Esophagus (tissue), 2 donors: Measurements from ENCODE around the gene CCDC170. TPM values are rescaled to one million over a fixed set of nuclear protein-coding genes. Genes with fewer than 3 reads are reported as not detected.
A peak's percentile ranks its signal among the peaks of the same experiment; 100 is the strongest.

Experiments used
- H3K27ac ChIP-seq, 2 donors: one replicate each; pipeline ENCODE4 v1.5.1; 2013; ENCODE audit warnings: low read depth in 2 of 2, mild to moderate bottlenecking in 2 of 2, inconsistent platforms in 1 of 2, low read length in 1 of 2, moderate library complexity in 1 of 2
- H3K27me3 ChIP-seq, 2 donors: one replicate each; pipeline ENCODE4 v1.6.1; 2013; ENCODE audit warnings: low read length in 2 of 2, control low read depth in 1 of 2, mild to moderate bottlenecking in 1 of 2; ENCODE audit not compliant: insufficient read depth in 2 of 2, control insufficient read depth in 1 of 2
- H3K36me3 ChIP-seq, 2 donors: one replicate each; pipeline ENCODE4 v1.6.1; 2013; ENCODE audit warnings: low read length in 1 of 2; ENCODE audit not compliant: control insufficient read depth in 2 of 2, insufficient read depth in 2 of 2
- H3K4me1 ChIP-seq, 2 donors: one replicate each; pipeline ENCODE4 v1.6.1; 2013; ENCODE audit warnings: low read length in 1 of 2; ENCODE audit not compliant: control insufficient read depth in 2 of 2, insufficient read depth in 2 of 2
- H3K4me3 ChIP-seq, 2 donors: one replicate each; pipeline ENCODE4 v1.5.1; 2013; ENCODE audit warnings: low read length in 2 of 2, mild to moderate bottlenecking in 2 of 2, low read depth in 1 of 2, moderate library complexity in 1 of 2
- H3K9me3 ChIP-seq, 2 donors: one replicate each; pipeline ENCODE4 v1.6.1; 2013; ENCODE audit warnings: mild to moderate bottlenecking in 2 of 2, low read depth in 1 of 2, low read length in 1 of 2, moderate library complexity in 1 of 2; ENCODE audit not compliant: control insufficient read depth in 2 of 2, insufficient read depth in 1 of 2
- WGBS, 2 donors: extraction: QIAGEN DNeasy Blood & Tissue Kit; methylation state at CpG; one replicate each; pipeline ENCODE4 v1.1.7; 2013; 5-methylcytosine and 5-hydroxymethylcytosine counted together
- polyA plus RNA-seq, 2 donors: library from polyadenylated mRNA; stranded (reverse); fragments of 200-250 nt; gene quantifications; one replicate each; pipeline ENCODE4 v1.2.3, GENCODE V29; 2013
- donor health status: healthy with polysubstance abuse.
- donor health status: Bipolar disorder and iron deficiency.

CCDC170 gene
- polyA plus RNA-seq, 2 donors: 0.02 to 0.04 TPM

DNA sequence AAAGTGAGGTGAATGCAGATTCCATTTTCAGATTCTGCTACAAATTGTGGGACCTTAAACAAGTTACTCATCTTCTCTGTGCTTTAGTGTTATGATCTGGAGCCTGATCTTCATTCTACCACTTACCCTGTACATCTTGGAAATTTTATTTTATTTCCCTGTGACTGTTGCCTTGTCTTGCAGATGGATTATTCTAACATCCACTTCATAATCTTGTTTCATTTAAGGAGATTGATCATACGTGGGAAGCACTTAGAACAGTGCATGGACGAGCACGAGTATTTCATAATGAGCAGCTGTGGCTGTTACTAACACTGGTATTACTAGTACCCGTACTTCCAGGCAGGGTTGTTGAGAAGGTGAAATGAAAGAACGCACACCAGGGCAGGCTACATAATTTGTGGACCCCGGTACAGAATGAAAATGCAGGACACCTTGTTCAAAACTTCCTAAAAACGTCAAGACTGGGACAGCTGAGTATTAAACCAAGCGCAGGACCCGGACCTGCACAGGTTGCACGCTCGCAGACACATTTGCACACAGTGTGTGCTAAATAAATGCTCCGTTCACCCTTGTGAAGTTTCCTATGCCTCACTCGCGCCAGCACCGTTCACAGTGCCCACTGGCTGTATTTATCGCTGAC lies 535 bp upstream of the CCDC170 start:
- no peaks in the 10 kb centered on the region for H3K36me3 ChIP-seq
- H3K4me1 ChIP-seq: peaks cover 2 to 6% of the 10 kb centered on the region in 2 donors
- peak overlapping the region; percentile 48 to 56 for H3K4me3 ChIP-seq
- no peaks in the 10 kb centered on the region for H3K9me3 ChIP-seq
- peaks cover 0 to 2% of the 10 kb centered on the region in 2 donors for H3K27me3 ChIP-seq
- WGBS, 2 donors: 35 to 46% methylated on average over 16 of the region's 16 CpGs
- peak overlapping the region in 1 of 2 donors; percentile 9 for H3K27ac ChIP-seq

DNA sequence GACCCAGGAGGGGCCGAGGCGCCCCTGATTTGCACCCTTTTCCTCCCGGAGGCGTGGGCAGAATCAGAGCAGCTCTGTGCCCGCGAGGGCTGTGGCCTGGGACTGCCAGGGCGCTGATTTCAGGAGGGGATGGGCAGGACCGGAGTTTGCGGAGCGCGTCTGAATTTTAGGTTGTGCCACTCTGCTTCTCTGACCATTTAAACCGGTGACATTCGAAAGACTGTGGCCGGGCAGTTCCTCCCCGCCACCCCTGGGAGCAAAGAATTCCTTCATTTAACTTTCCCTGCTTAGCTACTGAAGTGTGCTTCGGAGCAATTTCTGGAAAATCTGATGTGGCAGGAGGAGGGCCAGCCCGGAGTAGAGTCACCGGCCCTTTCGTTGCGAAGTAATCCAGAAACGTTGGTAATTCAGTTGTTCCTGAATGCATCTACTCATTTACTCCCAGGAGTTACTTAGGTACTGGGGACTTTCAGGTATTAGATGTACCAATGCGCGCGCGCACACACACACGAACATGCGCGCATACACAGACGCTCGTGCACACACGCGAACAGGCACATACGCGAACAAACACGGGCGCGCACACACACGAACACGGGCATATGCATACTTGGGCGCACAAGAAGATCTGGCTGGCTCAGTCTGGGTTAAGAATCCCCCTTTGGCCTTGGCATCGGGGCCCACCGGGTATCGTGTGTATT lies 568 bp downstream of the CCDC170 start:
- WGBS, 2 donors: 2 to 3% methylated on average over 42 to 43 of the region's 43 CpGs
- Histone ChIP-seq H3K9me3 (no peaks in the 10 kb centered on the region), H3K27ac (peak overlapping the region; percentile 15 to 24), H3K36me3 (no peaks in the 10 kb centered on the region), H3K4me3 (peak overlapping the region; percentile 48 to 56), H3K4me1 (peaks cover 2 to 6% of the 10 kb centered on the region in 2 donors), H3K27me3 (peaks cover 0 to 2% of the 10 kb centered on the region in 2 donors)

- H3K27me3 ChIP-seq: peaks cover 0 to 2% of the 10 kb centered on the region in 2 donors
- H3K27ac ChIP-seq: no peak overlapping the region
- no peaks in the 10 kb centered on the region for H3K9me3 ChIP-seq
- peaks cover 2 to 6% of the 10 kb centered on the region in 2 donors for H3K4me1 ChIP-seq
- peak overlapping the region; percentile 48 to 56 for H3K4me3 ChIP-seq
- H3K36me3 ChIP-seq: no peaks in the 10 kb centered on the region
- WGBS, 2 donors: 24 to 39% methylated on average over 4 of the region's 4 CpGs
These were observed 1.1 kb downstream of the CCDC170 start for GRCh38 chr6:151494936-151495320.

DNA sequence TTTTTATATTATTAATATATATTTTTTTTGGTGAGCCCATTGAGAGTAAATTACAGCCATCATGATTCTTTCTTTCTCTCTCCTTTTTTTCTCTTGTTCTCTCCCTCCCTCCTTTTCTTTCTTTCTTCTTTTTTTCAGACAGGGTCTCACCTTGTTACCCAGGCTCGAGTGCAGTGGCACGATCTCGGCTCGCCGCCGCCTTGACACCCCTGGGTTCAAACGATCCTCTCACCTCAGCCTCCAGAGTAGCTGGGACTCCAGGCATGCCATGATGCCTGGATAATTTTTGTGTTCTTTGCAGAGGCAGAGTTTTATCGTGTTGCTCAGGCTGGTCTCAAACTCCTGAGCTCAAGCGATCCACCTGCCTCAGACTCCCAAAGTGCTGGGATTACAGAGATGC lies 1.6 kb downstream of the CCDC170 start:
- Histone ChIP-seq H3K36me3 (no peaks in the 10 kb centered on the region), H3K27ac (no peak overlapping the region), H3K9me3 (no peaks in the 10 kb centered on the region), H3K27me3 (peaks cover 0 to 2% of the 10 kb centered on the region in 2 donors), H3K4me1 (peaks cover 2 to 6% of the 10 kb centered on the region in 2 donors), H3K4me3 (no peak overlapping the region)
- 89 to 90% methylated on average over 9 of the region's 9 CpGs for WGBS, 2 donors

GRCh38 chr6:151497905-151498304 lies 4.1 kb downstream of the CCDC170 start:
- H3K27me3 ChIP-seq: peaks cover 0 to 2% of the 10 kb centered on the region in 2 donors
- peaks cover 2 to 6% of the 10 kb centered on the region in 2 donors for H3K4me1 ChIP-seq
- H3K36me3 ChIP-seq: no peaks in the 10 kb centered on the region
- no peak overlapping the region for H3K4me3 ChIP-seq
- no peaks in the 10 kb centered on the region for H3K9me3 ChIP-seq
- H3K27ac ChIP-seq: no peak overlapping the region

- H3K4me3 ChIP-seq: no peak overlapping the region
- peaks cover 0 to 2% of the 10 kb centered on the region in 2 donors for H3K27me3 ChIP-seq
- peaks cover 2 to 6% of the 10 kb centered on the region in 2 donors for H3K4me1 ChIP-seq
- H3K36me3 ChIP-seq: no peaks in the 10 kb centered on the region
- no peak overlapping the region for H3K27ac ChIP-seq
- H3K9me3 ChIP-seq: no peaks in the 10 kb centered on the region
- 91 to 93% methylated on average over 1 of the region's 1 CpG for WGBS, 2 donors
These were observed 4.5 kb downstream of the CCDC170 start for GRCh38 chr6:151498327-151498726.

GRCh38 chr6:151499551-151499950 lies 5.7 kb downstream of the CCDC170 start:
- H3K9me3 ChIP-seq: no peaks in the 10 kb centered on the region
- H3K36me3 ChIP-seq: no peaks in the 10 kb centered on the region
- no peak overlapping the region for H3K4me3 ChIP-seq
- WGBS, 2 donors: 78 to 79% methylated on average over 5 of the region's 5 CpGs
- peaks cover 0 to 2% of the 10 kb centered on the region in 2 donors for H3K4me1 ChIP-seq
- H3K27ac ChIP-seq: no peak overlapping the region
- peaks cover 0 to 2% of the 10 kb centered on the region in 2 donors for H3K27me3 ChIP-seq

GRCh38 chr6:151501511-151502136 lies 7.8 kb downstream of the CCDC170 start:
- H3K27ac ChIP-seq: no peak overlapping the region
- H3K27me3 ChIP-seq: no peaks in the 10 kb centered on the region
- 57 to 66% methylated on average over 1 of the region's 1 CpG for WGBS, 2 donors
- H3K4me1 ChIP-seq: peaks cover 0 to 2% of the 10 kb centered on the region in 2 donors
- no peaks in the 10 kb centered on the region for H3K36me3 ChIP-seq
- no peaks in the 10 kb centered on the region for H3K9me3 ChIP-seq
- H3K4me3 ChIP-seq: no peak overlapping the region

GRCh38 chr6:151502499-151502898 lies 8.7 kb downstream of the CCDC170 start:
- 90 to 93% methylated on average over 4 of the region's 4 CpGs for WGBS, 2 donors
- Histone ChIP-seq H3K27ac (no peak overlapping the region), H3K4me3 (no peak overlapping the region), H3K9me3 (no peaks in the 10 kb centered on the region), H3K36me3 (no peaks in the 10 kb centered on the region), H3K4me1 (peaks cover 0 to 2% of the 10 kb centered on the region in 2 donors), H3K27me3 (no peaks in the 10 kb centered on the region)
